ENCODE data around the gene RAB40C. TPM values are rescaled to one million over a fixed set of nuclear protein-coding genes. Genes with fewer than 3 reads are reported as not detected.

Gene RAB40C
- total and polyA plus RNA-seq, 9 of the 15 experiments (the other 6 are each of a cell fraction or from before 2014, with no cell fraction given), result 0.17 to 23.4 (median 8.7) TPM

DNA sequence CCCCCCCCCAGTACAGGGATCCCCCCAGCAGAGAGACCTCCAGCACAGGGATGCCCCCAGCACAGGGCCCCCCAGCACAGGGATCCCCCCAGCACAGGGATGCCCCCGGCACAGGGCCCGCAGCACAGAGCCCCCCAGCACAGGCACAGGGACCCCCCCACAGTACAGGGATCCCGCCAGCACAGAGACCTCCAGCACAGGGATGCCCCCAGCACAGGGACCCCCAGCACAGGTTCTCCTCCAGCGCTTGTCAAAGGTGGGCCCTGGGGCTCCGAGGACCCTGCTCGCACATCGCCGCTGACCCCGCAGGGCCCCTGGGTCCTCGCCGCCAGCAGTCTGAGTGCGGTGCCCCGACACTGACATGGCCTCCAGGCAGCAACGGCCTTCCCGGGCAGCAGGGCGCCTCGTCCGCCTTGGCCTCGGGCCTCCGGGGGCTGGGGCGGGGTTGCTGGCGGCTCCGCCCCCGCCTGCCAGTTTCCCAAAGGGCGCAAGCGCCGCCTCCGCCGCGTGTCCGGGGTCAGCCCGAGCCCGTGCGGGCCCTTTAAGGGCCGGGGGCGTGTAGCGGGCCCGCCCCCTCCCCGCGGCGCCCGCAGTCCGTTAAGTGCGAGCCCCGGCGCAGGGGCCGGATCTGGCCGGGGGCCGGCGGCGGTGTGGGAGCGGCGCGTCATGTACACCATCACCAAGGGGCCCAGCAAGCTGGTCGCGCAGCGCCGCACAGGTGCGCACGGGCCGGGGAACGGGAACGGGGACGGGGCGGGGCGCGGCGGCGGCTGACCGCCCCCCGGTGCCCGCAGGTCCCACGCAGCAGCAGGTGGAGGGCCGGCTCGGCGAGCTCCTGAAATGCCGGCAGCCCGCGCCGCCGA, 51.7 kb downstream of the RAB40C start, which contains the start of gene MCRIP2 (continued):
- TF ChIP-seq, protein P1, sequence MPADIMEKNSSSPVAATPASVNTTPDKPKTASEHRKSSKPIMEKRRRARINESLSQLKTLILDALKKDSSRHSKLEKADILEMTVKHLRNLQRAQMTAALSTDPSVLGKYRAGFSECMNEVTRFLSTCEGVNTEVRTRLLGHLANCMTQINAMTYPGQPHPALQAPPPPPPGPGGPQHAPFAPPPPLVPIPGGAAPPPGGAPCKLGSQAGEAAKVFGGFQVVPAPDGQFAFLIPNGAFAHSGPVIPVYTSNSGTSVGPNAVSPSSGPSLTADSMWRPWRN (IDR thresholded peaks at IDR 0.05; ENCODE audit: low read depth), result no peak
- peak; percentile 88 for TF ChIP-seq EGR1 (conservative IDR thresholded peaks at IDR 0.05)
- no peak for TF ChIP-seq KAT7 (CRISPR knock-in tag; IDR thresholded peaks at IDR 0.05; ENCODE audit: borderline replicate concordance)
- TF ChIP-seq PHB (CRISPR knock-in tag; IDR thresholded peaks at IDR 0.05), result no peak
- TF ChIP-seq BMI1 (IDR thresholded peaks at IDR 0.05; ENCODE audit: low read length), result no peak
- TF ChIP-seq GATAD2B (IDR thresholded peaks at IDR 0.05; ENCODE audit: borderline replicate concordance), result peak; percentile 84
- no peak for TF ChIP-seq RFX7 (CRISPR knock-in tag; IDR thresholded peaks at IDR 0.05)
- TF ChIP-seq, protein P2, sequence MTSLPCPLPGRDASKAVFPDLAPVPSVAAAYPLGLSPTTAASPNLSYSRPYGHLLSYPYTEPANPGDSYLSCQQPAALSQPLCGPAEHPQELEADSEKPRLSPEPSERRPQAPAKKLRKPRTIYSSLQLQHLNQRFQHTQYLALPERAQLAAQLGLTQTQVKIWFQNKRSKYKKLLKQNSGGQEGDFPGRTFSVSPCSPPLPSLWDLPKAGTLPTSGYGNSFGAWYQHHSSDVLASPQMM (CRISPR knock-in tag; IDR thresholded peaks at IDR 0.05), result no peak
- TF ChIP-seq ZNF778 (CRISPR knock-in tag; IDR thresholded peaks at IDR 0.05), result no peak
- TF ChIP-seq, protein P3, sequence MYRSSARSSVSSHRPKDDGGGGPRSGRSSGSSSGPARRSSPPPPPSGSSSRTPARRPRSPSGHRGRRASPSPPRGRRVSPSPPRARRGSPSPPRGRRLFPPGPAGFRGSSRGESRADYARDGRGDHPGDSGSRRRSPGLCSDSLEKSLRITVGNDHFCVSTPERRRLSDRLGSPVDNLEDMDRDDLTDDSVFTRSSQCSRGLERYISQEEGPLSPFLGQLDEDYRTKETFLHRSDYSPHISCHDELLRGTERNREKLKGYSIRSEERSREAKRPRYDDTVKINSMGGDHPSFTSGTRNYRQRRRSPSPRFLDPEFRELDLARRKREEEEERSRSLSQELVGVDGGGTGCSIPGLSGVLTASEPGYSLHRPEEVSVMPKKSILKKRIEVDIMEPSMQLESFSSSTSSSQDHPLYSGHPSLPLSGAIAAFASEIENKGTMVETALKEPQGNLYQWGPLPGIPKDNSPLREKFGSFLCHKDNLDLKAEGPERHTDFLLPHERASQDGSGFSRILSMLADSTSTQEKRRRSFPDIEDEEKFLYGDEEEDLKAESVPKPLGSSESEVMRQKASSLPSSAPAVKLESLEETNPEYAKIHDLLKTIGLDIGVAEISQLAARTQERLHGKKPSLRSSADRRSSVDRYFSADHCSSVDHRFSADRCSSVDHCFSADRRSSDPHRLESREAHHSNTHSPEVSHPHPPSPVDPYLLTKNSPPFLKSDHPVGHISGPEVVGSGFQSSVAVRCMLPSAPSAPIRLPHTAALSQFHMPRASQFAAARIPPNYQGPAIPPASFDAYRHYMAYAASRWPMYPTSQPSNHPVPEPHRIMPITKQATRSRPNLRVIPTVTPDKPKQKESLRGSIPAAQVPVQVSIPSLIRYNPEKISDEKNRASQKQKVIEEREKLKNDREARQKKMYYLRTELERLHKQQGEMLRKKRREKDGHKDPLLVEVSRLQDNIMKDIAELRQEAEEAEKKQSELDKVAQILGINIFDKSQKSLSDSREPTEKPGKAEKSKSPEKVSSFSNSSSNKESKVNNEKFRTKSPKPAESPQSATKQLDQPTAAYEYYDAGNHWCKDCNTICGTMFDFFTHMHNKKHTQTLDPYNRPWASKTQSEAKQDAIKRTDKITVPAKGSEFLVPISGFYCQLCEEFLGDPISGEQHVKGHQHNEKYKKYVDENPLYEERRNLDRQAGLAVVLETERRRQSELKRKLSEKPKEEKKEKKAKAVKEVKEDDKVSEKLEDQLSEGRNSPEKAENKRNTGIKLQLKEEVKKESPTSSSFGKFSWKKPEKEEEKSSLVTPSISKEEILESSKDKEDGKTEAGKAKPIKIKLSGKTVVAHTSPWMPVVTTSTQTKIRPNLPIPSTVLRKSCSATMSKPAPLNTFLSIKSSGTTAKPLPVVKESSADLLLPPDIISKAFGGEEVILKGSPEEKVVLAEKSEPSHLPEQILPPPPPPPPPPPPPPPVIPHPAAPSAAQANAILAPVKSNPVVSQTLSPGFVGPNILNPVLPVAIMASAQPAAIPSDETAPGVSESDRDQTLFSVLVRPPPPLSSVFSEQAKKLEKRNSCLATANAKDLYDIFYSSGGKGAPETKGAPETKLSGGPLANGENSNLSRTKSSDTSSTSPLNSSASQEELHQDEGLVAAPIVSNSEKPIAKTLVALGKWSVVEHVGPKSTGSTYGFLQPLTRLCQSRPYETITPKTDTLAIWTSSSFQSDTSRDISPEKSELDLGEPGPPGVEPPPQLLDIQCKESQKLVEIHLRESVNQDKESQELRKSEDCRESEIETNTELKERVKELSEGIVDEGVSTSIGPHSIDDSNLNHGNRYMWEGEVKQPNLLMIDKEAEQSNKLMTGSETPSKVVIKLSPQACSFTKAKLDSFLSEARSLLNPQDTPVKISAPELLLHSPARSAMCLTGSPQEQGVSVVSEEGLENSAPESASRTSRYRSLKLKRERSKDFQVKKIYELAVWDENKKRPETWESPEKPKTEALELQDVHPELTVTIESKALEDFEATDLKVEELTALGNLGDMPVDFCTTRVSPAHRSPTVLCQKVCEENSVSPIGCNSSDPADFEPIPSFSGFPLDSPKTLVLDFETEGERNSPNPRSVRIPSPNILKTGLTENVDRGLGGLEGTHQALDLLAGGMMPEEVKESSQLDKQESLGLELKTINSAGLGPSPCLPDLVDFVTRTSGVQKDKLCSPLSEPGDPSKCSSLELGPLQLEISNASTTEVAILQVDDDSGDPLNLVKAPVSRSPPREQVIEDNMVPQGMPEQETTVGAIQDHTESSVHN (IDR thresholded peaks at IDR 0.05; ENCODE audit: borderline replicate concordance in 1 of 2, low read depth in 1 of 2), result no peak
- no peak for TF ChIP-seq DMBX1 (CRISPR knock-in tag; IDR thresholded peaks at IDR 0.05; ENCODE audit: borderline replicate concordance)
- no peak for TF ChIP-seq SRSF7 (optimal IDR thresholded peaks at IDR 0.05; ENCODE audit: low read depth, low read length)
- TF ChIP-seq POLR2B (IDR thresholded peaks at IDR 0.05; ENCODE audit: low read depth, partially characterized antibody), result peak; percentile 63
- no peak for TF ChIP-seq PYGO2 (tag; IDR thresholded peaks at IDR 0.05)
- TF ChIP-seq NR2C2 (CRISPR knock-in tag; IDR thresholded peaks at IDR 0.05), result no peak
- peak; percentile 81; the same call in 1 of the 2 replicates for TF ChIP-seq NR2C2 (tag; IDR thresholded peaks at IDR 0.05)
- no peak for TF ChIP-seq CAMTA2 (CRISPR knock-in tag; conservative IDR thresholded peaks at IDR 0.05)
- no peak for TF ChIP-seq IFI16 (CRISPR knock-in tag; IDR thresholded peaks at IDR 0.05)
